SK-N-MC (cell line): ENCODE data around the gene CCDC57.

ENCODE experiments used
- EZH2 ChIP-seq: fragments of 200-600 bp; sonication (generic); IDR thresholded peaks from one replicate; pipeline ENCODE4 v1.6.1; 2017; ENCODE audit warnings: antibody characterized with exemption
- FOXP2 ChIP-seq: optimal IDR thresholded peaks from 2 replicates; pipeline ENCODE3; 2011; ENCODE audit warnings: mild to moderate bottlenecking, moderate library complexity; ENCODE audit not compliant: insufficient read depth; ENCODE audit errors: extremely low read length, control extremely low read depth

DNA sequence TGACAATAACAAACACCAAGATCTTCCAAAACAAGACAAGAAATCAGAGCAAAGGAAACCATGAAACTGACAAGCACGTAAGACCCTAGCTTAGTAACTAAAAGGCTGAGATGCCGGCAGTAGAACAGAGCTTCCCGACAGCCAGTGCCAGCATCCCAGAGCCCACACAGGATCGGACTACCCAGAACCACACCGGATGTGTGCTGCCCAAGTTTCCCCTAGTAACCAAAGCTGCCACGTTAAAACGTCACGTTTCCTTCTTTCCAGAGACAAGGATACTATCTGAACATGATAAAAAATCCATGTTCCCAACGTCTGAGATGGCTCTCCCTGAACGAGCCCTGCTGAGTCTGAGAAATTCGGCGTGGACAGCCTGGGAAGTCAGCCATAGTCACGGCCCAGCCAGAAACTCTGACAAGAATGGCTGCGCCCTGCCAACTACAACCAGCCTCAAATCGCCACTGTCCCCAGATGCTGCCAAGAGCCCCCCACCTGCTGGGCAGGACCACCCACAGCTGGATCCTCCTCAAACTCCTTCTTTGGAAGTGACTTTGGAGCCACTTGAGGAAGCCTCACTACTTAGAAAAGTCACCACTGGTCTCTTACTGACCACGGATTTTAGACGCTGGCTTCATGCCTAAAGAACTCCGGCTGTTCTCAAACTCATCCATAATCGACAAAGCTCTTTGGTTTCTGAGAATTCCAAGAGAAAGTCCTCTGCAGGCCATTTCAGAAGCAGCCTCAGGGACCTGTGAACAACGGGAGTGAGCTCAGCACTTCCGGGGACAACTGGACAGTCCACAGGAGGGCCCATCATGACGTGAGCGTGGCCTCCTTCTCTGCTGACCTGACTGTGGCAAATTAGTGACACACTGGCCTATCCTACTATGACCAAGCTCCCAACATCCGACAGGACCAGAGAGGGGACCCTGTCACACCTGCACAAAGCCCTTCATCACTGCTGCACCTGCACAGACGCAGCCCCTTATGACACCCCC is 16.7 kb downstream of the CCDC57 start:
- TF ChIP-seq EZH2 (no peak), FOXP2 (no peak)
